HG02938 (cell line): Measurements from ENCODE around the gene ADGRL1.
"Not testable (repeated sequence)": the region's sequence is repeated elsewhere in the genome, so short reads cannot be mapped to it uniquely, and the experiment has no call there.

ENCODE experiments used
- ATAC-seq: cut with Tn5 transposase; IDR thresholded peaks from one replicate; pipeline ENCODE4 v1.9.1; 2021; ENCODE audit warnings: mild to moderate bottlenecking, moderate library complexity; ENCODE audit not compliant: unreplicated experiment

ADGRL1 gene

GRCh38 chr19:14221345-14221744 is 15.4 kb upstream of the ADGRL1 start:
- ATAC-seq = not testable (repeated sequence)

GRCh38 chr19:14218620-14219330 is 12.8 kb upstream of the ADGRL1 start:
- no peak for ATAC-seq

- ATAC-seq = not testable (repeated sequence)
Observed at GRCh38 chr19:14217886-14218285, 11.9 kb upstream of the ADGRL1 start.

- ATAC-seq = no peak
Observed at GRCh38 chr19:14214580-14214979, 8.6 kb upstream of the ADGRL1 start.

- not testable (repeated sequence) for ATAC-seq
Observed at GRCh38 chr19:14210182-14210581, 4.2 kb upstream of the ADGRL1 start.

GRCh38 chr19:14209401-14209800 is 3.4 kb upstream of the ADGRL1 start:
- ATAC-seq = not testable (repeated sequence)

- ATAC-seq = not testable (repeated sequence)
Observed at GRCh38 chr19:14208496-14208895, 2.5 kb upstream of the ADGRL1 start.

GRCh38 chr19:14207796-14208195 is 1.8 kb upstream of the ADGRL1 start:
- not testable (repeated sequence) for ATAC-seq

- ATAC-seq = not testable (repeated sequence)
Observed at GRCh38 chr19:14206737-14207726, 1.1 kb upstream of the ADGRL1 start.

- ATAC-seq = not testable (repeated sequence)
Observed at GRCh38 chr19:14206308-14206707, 339 bp upstream of the ADGRL1 start.

GRCh38 chr19:14204676-14205451 is 1.1 kb downstream of the ADGRL1 start:
- ATAC-seq = not testable (repeated sequence)

GRCh38 chr19:14204219-14204618 is 1.8 kb downstream of the ADGRL1 start:
- not testable (repeated sequence) for ATAC-seq

GRCh38 chr19:14203788-14204187 is 2.2 kb downstream of the ADGRL1 start:
- not testable (repeated sequence) for ATAC-seq

GRCh38 chr19:14203177-14203576 is 2.8 kb downstream of the ADGRL1 start:
- ATAC-seq = no peak

GRCh38 chr19:14201481-14201880 is 4.5 kb downstream of the ADGRL1 start:
- not testable (repeated sequence) for ATAC-seq

GRCh38 chr19:14200147-14200841 is 5.7 kb downstream of the ADGRL1 start:
- ATAC-seq = not testable (repeated sequence)

GRCh38 chr19:14198384-14199376 is 7.3 kb downstream of the ADGRL1 start:
- ATAC-seq = no peak

- no peak for ATAC-seq
Observed at GRCh38 chr19:14197882-14198281, 8.1 kb downstream of the ADGRL1 start.

GRCh38 chr19:14197288-14197687 is 8.7 kb downstream of the ADGRL1 start:
- not testable (repeated sequence) for ATAC-seq
